ENCODE measurements around the gene IFI6. TPM values are rescaled to one million over a fixed set of nuclear protein-coding genes. Genes with fewer than 3 reads are reported as not detected.

The IFI6 gene
- total RNA-seq, 1 donor from 2014 or later, result 3,307 TPM

DNA sequence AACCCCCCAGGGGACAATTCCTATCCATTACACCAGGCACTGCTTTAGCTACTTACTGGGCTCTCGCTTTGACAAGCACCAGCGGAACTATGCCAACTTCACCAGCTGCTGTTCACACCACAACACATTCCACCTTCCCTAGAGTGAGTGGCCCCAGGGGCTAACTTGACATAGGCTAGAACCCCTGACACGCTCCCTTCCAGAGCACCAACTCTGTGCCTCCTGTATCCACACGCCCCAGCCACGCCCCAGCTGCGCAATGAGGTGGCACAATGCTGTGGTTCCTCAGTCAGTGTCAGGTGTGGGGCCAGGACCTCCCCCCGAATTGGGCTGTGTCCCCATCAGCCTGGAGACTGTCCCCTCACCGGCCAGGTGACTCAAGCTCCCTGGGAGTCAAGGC, 25.3 kb downstream of the IFI6 start:
- no peak for DNase-seq (ENCODE audit: low read depth)
- Mint-ChIP-seq H3K36me3 (ENCODE audit: low read depth, unreplicated experiment) (no peaks in the 10 kb centered on the region), H3K27ac (ENCODE audit: unreplicated experiment) (no peak overlapping the region), H3K4me3 (ENCODE audit: unreplicated experiment) (no peak overlapping the region), H3K4me1 (ENCODE audit: low read depth, unreplicated experiment) (peaks cover 7% of the 10 kb centered on the region), H3K27me3 (ENCODE audit: low read depth, unreplicated experiment) (peaks cover 21% of the 10 kb centered on the region), H3K9me3 (ENCODE audit: unreplicated experiment) (no peaks in the 10 kb centered on the region)
- Histone ChIP-seq H3K27me3 (ENCODE audit: insufficient read depth, low read length) (peaks cover 2% of the 10 kb centered on the region), H3K9ac (ENCODE audit: low read length) (no peak overlapping the region), H3K4me2 (ENCODE audit: low read length) (no peak overlapping the region), H4K20me1 (ENCODE audit: insufficient read depth, low read length) (no peaks in the 10 kb centered on the region), H3K79me2 (ENCODE audit: insufficient read depth, low read length) (no peaks in the 10 kb centered on the region), H3K27ac (ENCODE audit: low read depth, low read length) (no peak overlapping the region), H3K9me3 (ENCODE audit: insufficient read depth, low read depth, low read length) (no peaks in the 10 kb centered on the region), H3K36me3 (ENCODE audit: insufficient read depth, low read length) (no peaks in the 10 kb centered on the region), H3K4me1 (ENCODE audit: insufficient read depth, low read length) (peaks cover 9% of the 10 kb centered on the region), H3K4me3 (ENCODE audit: insufficient read depth, low read depth, low read length) (no peak overlapping the region), H2AFZ (ENCODE audit: low read depth, low read length) (no peak overlapping the region)
- TF ChIP-seq, protein P1, sequence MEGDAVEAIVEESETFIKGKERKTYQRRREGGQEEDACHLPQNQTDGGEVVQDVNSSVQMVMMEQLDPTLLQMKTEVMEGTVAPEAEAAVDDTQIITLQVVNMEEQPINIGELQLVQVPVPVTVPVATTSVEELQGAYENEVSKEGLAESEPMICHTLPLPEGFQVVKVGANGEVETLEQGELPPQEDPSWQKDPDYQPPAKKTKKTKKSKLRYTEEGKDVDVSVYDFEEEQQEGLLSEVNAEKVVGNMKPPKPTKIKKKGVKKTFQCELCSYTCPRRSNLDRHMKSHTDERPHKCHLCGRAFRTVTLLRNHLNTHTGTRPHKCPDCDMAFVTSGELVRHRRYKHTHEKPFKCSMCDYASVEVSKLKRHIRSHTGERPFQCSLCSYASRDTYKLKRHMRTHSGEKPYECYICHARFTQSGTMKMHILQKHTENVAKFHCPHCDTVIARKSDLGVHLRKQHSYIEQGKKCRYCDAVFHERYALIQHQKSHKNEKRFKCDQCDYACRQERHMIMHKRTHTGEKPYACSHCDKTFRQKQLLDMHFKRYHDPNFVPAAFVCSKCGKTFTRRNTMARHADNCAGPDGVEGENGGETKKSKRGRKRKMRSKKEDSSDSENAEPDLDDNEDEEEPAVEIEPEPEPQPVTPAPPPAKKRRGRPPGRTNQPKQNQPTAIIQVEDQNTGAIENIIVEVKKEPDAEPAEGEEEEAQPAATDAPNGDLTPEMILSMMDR (IDR thresholded peaks at IDR 0.05; ENCODE audit: insufficient read depth, low read depth, low read length), result no peak
- no peak for TF ChIP-seq EZH2 (IDR thresholded peaks at IDR 0.05; ENCODE audit: insufficient read depth, low read length)
- no peak for FAIRE-seq

DNA sequence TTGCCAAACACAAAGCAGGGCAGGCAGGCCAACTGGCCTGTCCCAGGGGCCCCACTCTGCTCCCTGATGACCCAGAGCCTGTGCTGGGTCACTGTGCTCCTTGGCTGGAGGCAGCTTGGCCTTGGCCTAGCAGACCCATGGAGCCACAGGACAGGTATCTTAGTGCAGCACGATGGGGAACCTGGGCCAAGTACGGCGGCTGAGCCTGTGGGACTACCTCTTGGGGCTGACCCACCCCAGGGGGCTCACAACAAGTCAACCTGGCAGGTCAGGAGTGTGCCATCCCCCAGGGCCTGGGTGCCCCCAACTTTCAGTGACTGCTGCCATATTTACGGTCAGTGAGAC, 26.9 kb downstream of the IFI6 start:
- Mint-ChIP-seq H3K9me3 (ENCODE audit: unreplicated experiment) (no peaks in the 10 kb centered on the region), H3K4me1 (ENCODE audit: low read depth, unreplicated experiment) (no peaks in the 10 kb centered on the region), H3K27me3 (ENCODE audit: low read depth, unreplicated experiment) (peaks cover 22% of the 10 kb centered on the region), H3K4me3 (ENCODE audit: unreplicated experiment) (no peak overlapping the region), H3K36me3 (ENCODE audit: low read depth, unreplicated experiment) (no peaks in the 10 kb centered on the region), H3K27ac (ENCODE audit: unreplicated experiment) (no peak overlapping the region)
- H3K4me3 ChIP-seq (ENCODE audit: insufficient read depth, low read depth, low read length), result no peak overlapping the region
- no peaks in the 10 kb centered on the region for H3K36me3 ChIP-seq (ENCODE audit: insufficient read depth, low read length)
- TF ChIP-seq EZH2 (IDR thresholded peaks at IDR 0.05; ENCODE audit: insufficient read depth, low read length), result no peak
- TF ChIP-seq, protein P1 (IDR thresholded peaks at IDR 0.05; ENCODE audit: insufficient read depth, low read depth, low read length), result no peak
- no peaks in the 10 kb centered on the region for H3K9me3 ChIP-seq (ENCODE audit: insufficient read depth, low read depth, low read length)
- H2AFZ ChIP-seq (ENCODE audit: low read depth, low read length), result no peak overlapping the region
- no peak for FAIRE-seq
- peaks cover 2% of the 10 kb centered on the region for H3K27me3 ChIP-seq (ENCODE audit: insufficient read depth, low read length)
- no peak overlapping the region for H3K27ac ChIP-seq (ENCODE audit: low read depth, low read length)
- H3K4me1 ChIP-seq (ENCODE audit: insufficient read depth, low read length), result no peaks in the 10 kb centered on the region
- H3K4me2 ChIP-seq (ENCODE audit: low read length), result no peak overlapping the region
- H3K9ac ChIP-seq (ENCODE audit: low read length), result no peak overlapping the region
- no peak for DNase-seq (ENCODE audit: low read depth)
- H3K79me2 ChIP-seq (ENCODE audit: insufficient read depth, low read length), result no peaks in the 10 kb centered on the region
- no peaks in the 10 kb centered on the region for H4K20me1 ChIP-seq (ENCODE audit: insufficient read depth, low read length)

DNA sequence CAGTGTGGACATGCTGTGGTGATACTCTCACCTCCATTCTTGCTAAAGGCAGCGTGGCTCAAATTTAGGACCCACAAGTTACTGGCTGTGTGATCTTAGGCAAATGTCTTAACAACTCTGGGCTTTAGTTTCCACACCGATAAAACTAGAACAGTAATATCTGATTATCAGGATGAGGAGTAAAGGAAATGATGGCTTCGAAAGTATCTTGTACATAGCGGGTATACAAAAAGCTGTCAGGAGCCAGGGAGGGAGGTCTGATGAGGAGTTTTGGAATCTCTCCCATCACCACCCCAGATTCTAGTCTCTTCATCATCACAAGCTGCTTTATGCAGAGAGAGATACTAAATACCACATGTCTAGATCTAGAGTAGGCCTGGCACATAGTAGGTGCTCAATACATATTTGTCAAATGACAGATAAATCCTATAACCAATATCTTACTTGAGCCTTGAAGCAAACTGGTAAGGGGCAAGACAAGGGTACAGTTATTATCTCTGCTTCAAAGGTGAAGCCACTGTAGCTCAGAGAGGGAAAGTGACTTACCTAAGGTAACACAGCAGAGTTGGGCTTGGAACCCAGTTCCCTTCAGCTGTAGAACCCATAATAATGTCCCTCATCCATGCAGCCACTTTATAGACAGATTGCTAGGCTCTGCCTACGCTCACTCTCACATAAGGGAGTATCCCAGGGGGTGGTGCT, 27.5 kb downstream of the IFI6 start:
- FAIRE-seq (no peak), DNase-seq (ENCODE audit: low read depth) (no peak)
- Mint-ChIP-seq H3K4me3 (ENCODE audit: unreplicated experiment) (no peak overlapping the region), H3K27me3 (ENCODE audit: low read depth, unreplicated experiment) (peaks cover 23% of the 10 kb centered on the region), H3K9me3 (ENCODE audit: unreplicated experiment) (no peaks in the 10 kb centered on the region), H3K4me1 (ENCODE audit: low read depth, unreplicated experiment) (no peaks in the 10 kb centered on the region), H3K36me3 (ENCODE audit: low read depth, unreplicated experiment) (no peaks in the 10 kb centered on the region), H3K27ac (ENCODE audit: unreplicated experiment) (no peak overlapping the region)
- H3K9ac ChIP-seq (ENCODE audit: low read length), result no peak overlapping the region
- no peak overlapping the region for H3K27ac ChIP-seq (ENCODE audit: low read depth, low read length)
- no peaks in the 10 kb centered on the region for H3K79me2 ChIP-seq (ENCODE audit: insufficient read depth, low read length)
- no peak overlapping the region for H3K4me3 ChIP-seq (ENCODE audit: insufficient read depth, low read depth, low read length)
- peaks cover 2% of the 10 kb centered on the region for H3K27me3 ChIP-seq (ENCODE audit: insufficient read depth, low read length)
- H2AFZ ChIP-seq (ENCODE audit: low read depth, low read length), result no peak overlapping the region
- no peaks in the 10 kb centered on the region for H3K9me3 ChIP-seq (ENCODE audit: insufficient read depth, low read depth, low read length)
- H3K36me3 ChIP-seq (ENCODE audit: insufficient read depth, low read length), result no peaks in the 10 kb centered on the region
- no peak for TF ChIP-seq EZH2 (IDR thresholded peaks at IDR 0.05; ENCODE audit: insufficient read depth, low read length)
- TF ChIP-seq, protein P1 (IDR thresholded peaks at IDR 0.05; ENCODE audit: insufficient read depth, low read depth, low read length), result no peak
- H3K4me2 ChIP-seq (ENCODE audit: low read length), result no peak overlapping the region
- H3K4me1 ChIP-seq (ENCODE audit: insufficient read depth, low read length), result no peaks in the 10 kb centered on the region
- no peaks in the 10 kb centered on the region for H4K20me1 ChIP-seq (ENCODE audit: insufficient read depth, low read length)
